ENCODE results near the gene MAFG.
A peak's percentile ranks its signal among the peaks of the same experiment; 100 is the strongest.
"Not testable (repeated sequence)": the region's sequence is repeated elsewhere in the genome, so short reads cannot be mapped to it uniquely, and the experiment has no call there.

Gene MAFG

GRCh38 chr17:81922566-81923301 lies 4.8 kb downstream of the MAFG start:
- no peak for DNase-seq

GRCh38 chr17:81921996-81922565 lies 5.5 kb downstream of the MAFG start:
- no peak for DNase-seq

- no peak for DNase-seq
Measured at GRCh38 chr17:81921537-81921862, 6.0 kb downstream of the MAFG start.

- DNase-seq = no peak
Measured at GRCh38 chr17:81920612-81921536, 6.7 kb downstream of the MAFG start.

GRCh38 chr17:81918832-81919545 lies 8.5 kb downstream of the MAFG start:
- no peak for DNase-seq

GRCh38 chr17:81918333-81918669 lies 9.2 kb downstream of the MAFG start:
- not testable (repeated sequence) for DNase-seq

GRCh38 chr17:81917565-81918332 lies 9.8 kb downstream of the MAFG start, which contains the start of gene SIRT7:
Gene SIRT7, minus strand, starts transcription at chr17:81918176. Its CDS starts 45 bp downstream, at chr17:81918131.
- peak; percentile 89 for DNase-seq

- no peak for DNase-seq
Measured at GRCh38 chr17:81916234-81917001, 11.1 kb downstream of the MAFG start.

GRCh38 chr17:81915331-81915730 lies 12.2 kb downstream of the MAFG start:
- no peak for DNase-seq

- DNase-seq = no peak
Measured at GRCh38 chr17:81914103-81914850, 13.3 kb downstream of the MAFG start.

- no peak for DNase-seq
Measured at GRCh38 chr17:81913394-81914102, 14.0 kb downstream of the MAFG start.

- no peak for DNase-seq
Measured at GRCh38 chr17:81912441-81913309, 14.9 kb downstream of the MAFG start.

GRCh38 chr17:81911969-81912368 lies 15.6 kb downstream of the MAFG start:
- no peak for DNase-seq

GRCh38 chr17:81911277-81911961 lies 16.1 kb downstream of the MAFG start, which contains the start of gene PCYT2:
Gene PCYT2, minus strand, starts transcription at chr17:81911399. Its CDS starts 44 bp downstream, at chr17:81911355.
- peak; percentile 97 for DNase-seq

GRCh38 chr17:81910840-81911276 lies 16.7 kb downstream of the MAFG start:
- peak; percentile 67 for DNase-seq

GRCh38 chr17:81909966-81910839 lies 17.3 kb downstream of the MAFG start:
- peak; percentile 60 for DNase-seq

GRCh38 chr17:81909231-81909630 lies 18.3 kb downstream of the MAFG start:
- DNase-seq = no peak

Data from NCI-H69 (cell line).